Measurements from ENCODE around the gene ENTPD1. TPM values are rescaled to one million over a fixed set of nuclear protein-coding genes. Genes with fewer than 3 reads are reported as not detected.

Gene ENTPD1
- total and polyA plus RNA-seq, 10 of the 15 experiments (the other 5 are each of a cell fraction or from before 2014, with no cell fraction given), result 110 to 413 (median 161) TPM

- TF ChIP-seq REST (IDR thresholded peaks at IDR 0.05; ENCODE audit: low read depth, low read length), result no peak
- TF ChIP-seq DPF2 (IDR thresholded peaks at IDR 0.05), result peak; percentile 38; the same call in 1 of the 2 replicates
- 0 out of 2 replicates have a peak, but pooled peaks have one; percentile 17 for TF ChIP-seq RCOR1 (conservative IDR thresholded peaks at IDR 0.05; ENCODE audit: low read depth, low read length)
- peak; percentile 96 for TF ChIP-seq CUX1 (IDR thresholded peaks at IDR 0.05; ENCODE audit: insufficient replicate concordance, low read depth, low read length)
- peak; percentile 84; the same call in 1 of the 2 replicates for TF ChIP-seq PAX5 (IDR thresholded peaks at IDR 0.05; ENCODE audit: borderline replicate concordance, low read depth, low read length)
- peak; percentile 44; the same call in 1 of the 2 replicates for TF ChIP-seq BACH1 (IDR thresholded peaks at IDR 0.05; ENCODE audit: borderline replicate concordance)
- TF ChIP-seq ZNF384 (IDR thresholded peaks at IDR 0.05; ENCODE audit: borderline replicate concordance, low read depth, low read length), result peak; percentile 94
- no peak for TF ChIP-seq E4F1 (IDR thresholded peaks at IDR 0.05; ENCODE audit: borderline replicate concordance, partially characterized antibody)
- no peak for TF ChIP-seq CHD4 (IDR thresholded peaks at IDR 0.05)
- TF ChIP-seq ATF2 (IDR thresholded peaks at IDR 0.05; ENCODE audit: low read length), result peak; percentile 97
- no peak for TF ChIP-seq ZNF592 (IDR thresholded peaks at IDR 0.05)
- TF ChIP-seq EED (IDR thresholded peaks at IDR 0.05; ENCODE audit: low read depth), result peak; percentile 96
Observed at GRCh38 chr10:95783741-95784140, 27.8 kb downstream of the ENTPD1 start (continued).
